Dermis microvascular lymphatic vessel endothelial cell (primary cell): ENCODE results near the gene RPRD1B. TPM values are rescaled to one million over a fixed set of nuclear protein-coding genes. Genes with fewer than 3 reads are reported as not detected.

ENCODE experiments used
- DNase-seq, 2 donors: peaks; one replicate each; pipeline versions ENCODE4 v3.0.0 to v3.0.0-alpha.2; 2010; ENCODE audit warnings: low read depth in 2 of 2
- total RNA-seq: library from RNA; depleted of rRNA; stranded (reverse); fragments of >200 nt; gene quantifications from 2 replicates; pipeline ENCODE4 v1.2.1, GENCODE V29; 2014

RPRD1B gene
- total RNA-seq, 1 donor from 2014 or later: 11.9 TPM

DNA sequence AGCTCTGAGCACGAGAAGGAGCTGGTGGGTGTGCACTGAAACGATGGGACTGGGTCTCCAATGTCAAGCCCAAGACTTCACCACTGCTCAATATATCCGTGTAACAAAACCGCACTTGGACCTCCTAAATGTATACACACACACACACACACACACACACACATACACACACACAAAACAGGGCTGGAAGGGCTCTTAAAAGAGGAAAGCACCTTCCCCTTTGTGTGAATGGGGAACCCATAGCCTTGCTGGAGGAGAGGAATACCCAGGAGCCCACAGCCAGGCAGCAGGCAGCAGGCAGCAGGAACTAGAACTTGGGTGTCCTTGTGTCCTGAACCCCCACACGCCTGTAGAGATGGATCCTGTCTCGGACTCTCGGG lies 101.7 kb downstream of the RPRD1B start:
- DNase-seq: no peak

DNA sequence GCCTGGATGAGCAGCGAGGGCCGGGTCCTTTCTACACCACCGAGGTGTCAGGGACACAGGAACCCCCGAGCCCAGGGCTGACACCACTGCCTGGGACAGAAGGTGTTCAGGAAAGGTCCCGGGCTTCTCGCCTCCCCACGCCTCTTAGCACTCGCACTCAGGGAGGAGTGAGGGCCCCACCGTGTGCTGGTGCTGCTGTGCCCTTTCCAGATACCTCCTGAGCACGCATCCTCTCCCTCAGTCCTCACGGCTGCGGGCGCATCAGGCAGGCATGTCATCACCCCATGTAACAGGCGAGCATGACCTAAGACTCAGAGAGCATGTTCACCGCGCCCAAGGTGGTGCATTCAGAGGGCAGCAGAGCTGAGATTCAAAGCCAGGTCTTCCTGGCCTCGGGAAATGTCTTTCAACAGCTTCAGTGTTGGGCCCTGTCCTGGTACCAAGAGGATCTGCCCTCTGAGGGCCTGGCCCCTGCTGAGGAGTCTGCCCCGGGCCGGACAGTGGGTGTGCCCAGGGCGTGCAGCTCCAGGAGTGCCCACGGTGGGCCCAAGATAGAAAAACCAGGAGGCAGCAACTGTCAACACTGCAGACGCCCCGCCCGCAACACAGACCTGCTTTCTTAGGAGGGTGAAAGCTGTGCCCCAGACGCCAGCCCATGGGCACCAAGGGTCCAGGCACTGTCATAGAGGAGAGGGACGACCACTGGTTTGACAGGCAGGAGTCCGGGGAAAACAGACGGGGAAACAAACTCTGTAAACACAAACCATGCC lies 102.3 kb downstream of the RPRD1B start:
- no peak for DNase-seq

DNA sequence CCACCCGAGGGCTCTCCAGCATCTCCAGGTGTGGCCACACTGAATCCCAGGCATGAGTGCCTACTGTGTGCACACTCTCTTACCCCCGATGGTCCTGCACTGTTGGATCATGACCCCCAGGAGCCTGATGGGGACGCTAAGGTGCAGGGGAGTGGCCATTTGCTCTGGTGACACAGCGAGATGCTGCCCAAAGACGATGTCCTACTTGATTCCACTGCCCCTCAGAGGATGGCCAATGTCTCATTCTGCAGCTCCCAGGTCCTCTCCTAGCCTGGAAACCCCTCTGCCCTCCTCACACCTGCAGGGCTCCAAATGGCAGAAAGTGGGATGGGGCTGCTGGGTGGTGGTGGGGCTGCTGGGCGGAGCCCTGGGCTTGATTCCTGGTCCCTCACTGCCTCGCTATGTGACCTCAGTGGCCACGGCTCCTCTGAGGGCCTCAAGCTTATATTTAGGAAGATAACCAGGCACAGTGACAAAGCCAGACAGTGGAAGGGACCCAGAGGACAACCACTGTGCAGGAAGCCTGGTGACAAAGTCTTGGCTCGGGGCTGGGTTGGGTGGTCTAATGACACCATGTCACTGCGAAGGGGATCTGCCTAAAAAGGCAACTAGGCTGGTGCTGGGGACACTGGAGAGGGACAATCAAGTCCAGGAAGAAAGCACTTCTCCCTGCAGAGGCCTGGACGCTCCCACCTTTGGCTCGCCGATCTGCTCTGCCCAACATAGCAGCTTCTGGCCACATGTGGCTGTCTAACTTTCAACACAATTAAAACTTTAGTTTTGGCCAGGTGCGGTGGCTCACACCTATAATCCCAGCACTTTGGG lies 103.1 kb downstream of the RPRD1B start:
- no peak for DNase-seq

DNA sequence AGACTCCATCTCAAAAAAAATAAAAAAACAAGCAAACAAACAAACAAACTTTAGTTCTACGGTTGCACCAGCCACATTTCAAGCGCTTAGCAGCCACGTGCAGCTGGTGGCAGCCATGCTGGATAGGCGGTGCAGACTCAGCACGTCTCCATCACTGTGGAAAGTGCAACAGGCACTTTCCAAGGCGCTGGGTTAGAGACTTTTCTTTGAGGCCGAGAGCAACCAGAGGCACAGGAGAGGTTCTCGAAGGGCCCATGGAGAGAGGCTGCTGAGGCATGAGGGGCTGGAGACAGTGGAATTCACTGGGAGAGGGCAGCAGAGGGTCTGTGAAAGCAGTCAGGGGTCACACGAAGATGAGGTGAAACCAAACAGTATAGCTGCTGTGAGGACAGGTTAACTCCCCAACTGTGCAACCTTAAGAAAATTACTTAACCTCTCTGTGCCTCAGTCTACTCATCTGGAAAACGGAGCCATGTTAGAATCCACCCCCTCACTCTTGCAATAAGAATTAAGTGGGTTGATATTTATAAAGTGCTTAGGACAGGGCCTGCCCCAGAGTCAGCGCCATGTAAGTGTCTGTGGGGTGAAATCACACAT lies 104.0 kb downstream of the RPRD1B start:
- DNase-seq: no peak

DNA sequence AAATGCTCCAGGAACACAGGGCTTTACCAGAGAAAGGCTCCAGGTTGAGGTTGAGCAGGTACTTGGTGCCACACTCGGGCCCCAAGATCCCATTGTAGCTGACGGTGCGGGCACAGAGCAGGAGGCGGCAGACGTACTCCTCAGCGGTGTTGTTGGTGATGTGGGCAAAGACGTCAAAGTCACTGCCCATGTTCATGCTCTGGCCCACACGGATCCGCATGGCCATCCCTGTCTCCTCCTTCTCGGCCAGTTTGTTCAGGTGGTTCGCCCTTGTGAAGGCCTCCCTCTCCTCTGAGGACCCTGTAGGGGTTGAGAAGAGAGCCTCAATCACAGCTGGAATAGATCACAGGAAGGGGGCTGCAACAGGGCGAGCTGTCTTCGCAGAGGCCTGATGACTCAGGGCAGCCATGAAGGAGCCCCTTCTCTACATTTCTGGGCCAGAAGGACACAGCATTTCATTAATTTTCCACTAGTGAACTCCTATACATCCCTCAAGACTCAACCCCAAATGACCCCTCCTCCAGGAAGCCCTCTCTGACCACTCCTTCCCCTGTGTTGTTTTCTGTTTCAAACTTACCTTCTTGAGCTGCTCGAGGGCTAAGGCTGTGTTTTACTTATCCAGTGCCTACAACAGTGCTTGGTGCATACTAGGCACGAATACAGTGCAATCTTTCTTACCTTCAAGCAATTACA lies 104.7 kb downstream of the RPRD1B start:
- DNase-seq: no peak

DNA sequence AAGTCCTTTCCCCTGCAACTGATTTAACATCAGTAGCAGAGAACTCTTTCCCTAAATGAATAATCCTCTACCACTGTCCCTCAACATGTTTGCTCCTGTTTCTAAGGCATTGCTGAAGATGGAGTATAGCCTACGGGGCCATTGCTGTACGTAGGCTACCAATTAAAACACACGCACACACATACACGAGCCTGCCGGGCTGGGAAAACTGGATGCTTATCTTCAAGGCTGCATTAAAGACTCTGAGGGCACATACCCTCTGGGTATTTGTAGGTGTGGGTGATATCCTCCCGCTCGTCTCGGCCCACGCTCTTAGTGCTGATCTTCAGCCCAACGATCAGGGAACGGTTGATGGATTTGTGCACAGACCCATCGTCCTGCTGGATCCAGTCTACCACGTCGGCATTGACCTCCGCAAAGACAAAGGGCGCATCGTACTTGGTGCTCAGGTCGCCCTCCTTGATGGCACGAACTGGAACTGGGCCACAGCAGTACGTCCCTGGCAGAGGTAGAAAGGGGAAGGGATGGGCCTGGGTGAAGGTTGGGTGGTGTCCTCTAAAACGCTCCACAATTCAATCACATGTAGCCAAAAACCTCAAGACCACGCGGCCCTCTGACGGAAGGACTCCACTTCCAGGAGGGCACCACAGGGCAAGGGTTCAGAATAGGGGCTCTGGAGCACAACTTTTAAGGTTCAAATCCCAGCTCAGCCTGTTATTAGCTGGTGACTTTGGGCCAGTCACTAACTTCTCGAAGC lies 105.8 kb downstream of the RPRD1B start:
- DNase-seq: no peak

DNA sequence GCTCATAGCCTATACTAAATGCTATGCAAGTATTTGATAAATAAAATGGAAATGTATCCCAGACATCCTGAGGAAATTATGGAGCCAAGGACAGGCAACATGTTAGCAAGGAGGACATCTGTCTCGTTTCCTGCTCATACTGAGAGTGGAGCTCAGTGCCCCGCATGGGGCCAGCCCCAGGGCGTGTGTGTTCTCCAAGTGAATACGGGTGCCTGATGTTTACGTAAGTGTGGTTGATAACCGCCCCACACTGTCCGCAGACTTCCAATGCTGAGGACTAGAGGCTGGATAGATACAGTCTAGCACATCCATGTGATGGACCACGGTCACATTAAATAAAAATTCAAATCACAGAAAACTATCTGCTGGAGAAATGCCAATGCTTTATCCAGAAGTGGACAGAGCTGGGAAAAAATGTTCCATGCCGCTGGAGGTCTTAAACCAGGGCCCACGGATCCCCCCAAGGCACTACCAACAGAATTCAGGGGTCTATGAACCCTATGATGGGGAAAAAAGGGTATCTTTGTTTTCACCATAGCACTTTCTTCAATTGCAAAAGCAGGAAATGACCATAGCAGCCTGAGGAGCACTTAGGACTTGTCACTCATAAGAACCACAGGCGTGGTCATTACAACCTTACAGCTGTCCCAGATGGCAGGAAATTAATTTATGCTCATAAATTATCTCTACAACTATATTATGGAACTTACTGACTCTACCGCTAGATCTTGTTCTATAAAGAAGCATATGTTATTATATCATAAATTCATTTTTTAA lies 106.6 kb downstream of the RPRD1B start:
- DNase-seq: peak in 1 of 2 donors; percentile 51

DNA sequence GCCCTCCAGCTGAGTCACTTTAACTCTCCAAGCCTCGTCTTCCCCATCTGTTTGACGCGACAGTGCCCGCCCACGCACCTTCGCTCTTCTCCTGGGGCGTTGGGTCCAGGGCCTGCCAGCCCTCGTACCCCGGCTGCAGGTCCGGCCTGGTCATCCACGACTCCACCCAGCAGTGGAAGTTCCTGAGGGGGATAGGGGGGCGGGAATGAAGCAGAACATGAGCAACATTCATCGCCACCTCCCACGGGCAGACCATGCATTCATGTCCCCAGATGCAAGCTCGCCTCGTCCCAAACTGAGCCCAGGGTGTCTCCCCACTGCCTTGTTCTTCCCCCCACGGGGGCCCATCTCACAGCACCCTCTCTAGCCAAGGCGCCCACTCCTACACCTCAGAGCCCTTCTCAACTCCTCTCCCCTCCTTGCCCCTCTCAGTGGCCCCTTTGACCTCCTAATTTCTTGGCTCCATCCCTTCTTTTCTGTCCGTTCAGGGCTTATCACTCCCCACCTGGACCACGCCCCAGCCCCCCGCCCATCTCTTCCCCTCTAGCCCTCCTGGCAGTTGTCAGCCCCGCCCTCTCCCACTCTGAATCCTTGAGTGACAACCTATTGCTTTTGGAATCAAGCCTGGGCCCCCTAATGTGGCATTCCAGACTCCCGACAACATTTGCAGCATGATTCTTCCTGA lies 107.8 kb downstream of the RPRD1B start:
- DNase-seq: no peak

Other genes with a start within 250 kb of the RPRD1B start
- gene VSTM2L, start 130.6 kb upstream of the RPRD1B start, total RNA-seq: not detected in 2 replicates
- 13.7 and 16.3 TPM in 2 replicates for gene TTI1, start 290 bp upstream of the RPRD1B start, total RNA-seq
- gene TGM2, start 131.5 kb downstream of the RPRD1B start, total RNA-seq: 408 and 561 TPM in 2 replicates
- 0.13 TPM in 1 of 2 replicates, not detected in the other for gene KIAA1755, start 227.0 kb downstream of the RPRD1B start, total RNA-seq